GM20000 (cell line): ENCODE data around the gene EP400.
"Not testable (repeated sequence)": the region's sequence is repeated elsewhere in the genome, so short reads cannot be mapped to it uniquely, and the experiment has no call there.

ENCODE experiments used
- DNase-seq: peaks from one replicate; pipeline ENCODE4 v3.0.0; 2012; ENCODE audit warnings: low spot score
- TF ChIP-seq, protein P1 (sequence below): IDR thresholded peaks from 2 replicates; pipeline ENCODE4 v1.5.1; 2012; ENCODE audit warnings: mild to moderate bottlenecking, control low read depth; ENCODE audit errors: extremely low read depth, missing control alignments

The EP400 gene

DNA sequence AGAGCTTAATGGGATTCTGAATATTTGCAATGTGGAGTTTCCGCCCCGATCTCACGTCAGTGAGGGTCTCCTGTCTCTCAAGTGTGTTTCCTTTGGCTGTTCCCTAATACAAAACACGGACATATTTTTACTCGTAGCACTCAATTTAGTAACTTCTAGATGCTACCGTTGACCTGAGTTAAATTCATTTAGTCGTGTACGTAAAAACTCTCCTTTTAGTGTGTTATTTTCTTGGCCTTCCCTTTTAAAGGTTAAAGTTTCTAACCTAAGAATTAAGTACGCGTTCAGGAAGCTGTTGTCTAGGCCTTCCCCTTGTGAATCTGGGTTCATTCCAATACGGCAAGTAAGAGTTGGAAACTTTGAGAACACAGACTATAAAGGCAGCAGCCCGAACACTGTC lies 130.0 kb downstream of the EP400 start:
- DNase-seq = no peak
- TF ChIP-seq, protein P1, sequence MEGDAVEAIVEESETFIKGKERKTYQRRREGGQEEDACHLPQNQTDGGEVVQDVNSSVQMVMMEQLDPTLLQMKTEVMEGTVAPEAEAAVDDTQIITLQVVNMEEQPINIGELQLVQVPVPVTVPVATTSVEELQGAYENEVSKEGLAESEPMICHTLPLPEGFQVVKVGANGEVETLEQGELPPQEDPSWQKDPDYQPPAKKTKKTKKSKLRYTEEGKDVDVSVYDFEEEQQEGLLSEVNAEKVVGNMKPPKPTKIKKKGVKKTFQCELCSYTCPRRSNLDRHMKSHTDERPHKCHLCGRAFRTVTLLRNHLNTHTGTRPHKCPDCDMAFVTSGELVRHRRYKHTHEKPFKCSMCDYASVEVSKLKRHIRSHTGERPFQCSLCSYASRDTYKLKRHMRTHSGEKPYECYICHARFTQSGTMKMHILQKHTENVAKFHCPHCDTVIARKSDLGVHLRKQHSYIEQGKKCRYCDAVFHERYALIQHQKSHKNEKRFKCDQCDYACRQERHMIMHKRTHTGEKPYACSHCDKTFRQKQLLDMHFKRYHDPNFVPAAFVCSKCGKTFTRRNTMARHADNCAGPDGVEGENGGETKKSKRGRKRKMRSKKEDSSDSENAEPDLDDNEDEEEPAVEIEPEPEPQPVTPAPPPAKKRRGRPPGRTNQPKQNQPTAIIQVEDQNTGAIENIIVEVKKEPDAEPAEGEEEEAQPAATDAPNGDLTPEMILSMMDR = no peak

DNA sequence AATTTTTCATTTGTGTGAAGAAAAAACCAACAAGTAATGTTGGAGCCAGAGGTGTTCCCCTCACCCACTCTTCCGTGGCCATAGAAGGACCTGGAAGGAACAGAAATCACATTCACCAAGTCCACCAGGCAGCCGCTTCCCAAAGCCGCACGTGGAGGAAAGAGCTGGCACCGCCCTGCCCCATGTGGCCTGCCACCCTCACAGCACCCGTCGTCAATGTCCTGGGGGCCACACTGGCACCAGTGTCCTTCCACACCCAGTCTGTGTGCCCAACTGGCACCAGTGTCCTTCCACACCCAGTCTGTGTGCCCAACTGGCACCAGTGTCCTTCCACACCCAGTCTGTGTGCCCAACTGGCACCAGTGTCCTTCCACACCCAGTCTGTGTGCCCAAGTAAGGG lies 130.8 kb downstream of the EP400 start:
- DNase-seq = not testable (repeated sequence)

GRCh38 chr12:132081423-132081822 lies 131.7 kb downstream of the EP400 start:
- TF ChIP-seq, protein P1 = no peak
- no peak for DNase-seq

GRCh38 chr12:132083614-132083940 lies 133.8 kb downstream of the EP400 start:
- TF ChIP-seq, protein P1 = no peak
- peak; percentile 34 for DNase-seq

DNA sequence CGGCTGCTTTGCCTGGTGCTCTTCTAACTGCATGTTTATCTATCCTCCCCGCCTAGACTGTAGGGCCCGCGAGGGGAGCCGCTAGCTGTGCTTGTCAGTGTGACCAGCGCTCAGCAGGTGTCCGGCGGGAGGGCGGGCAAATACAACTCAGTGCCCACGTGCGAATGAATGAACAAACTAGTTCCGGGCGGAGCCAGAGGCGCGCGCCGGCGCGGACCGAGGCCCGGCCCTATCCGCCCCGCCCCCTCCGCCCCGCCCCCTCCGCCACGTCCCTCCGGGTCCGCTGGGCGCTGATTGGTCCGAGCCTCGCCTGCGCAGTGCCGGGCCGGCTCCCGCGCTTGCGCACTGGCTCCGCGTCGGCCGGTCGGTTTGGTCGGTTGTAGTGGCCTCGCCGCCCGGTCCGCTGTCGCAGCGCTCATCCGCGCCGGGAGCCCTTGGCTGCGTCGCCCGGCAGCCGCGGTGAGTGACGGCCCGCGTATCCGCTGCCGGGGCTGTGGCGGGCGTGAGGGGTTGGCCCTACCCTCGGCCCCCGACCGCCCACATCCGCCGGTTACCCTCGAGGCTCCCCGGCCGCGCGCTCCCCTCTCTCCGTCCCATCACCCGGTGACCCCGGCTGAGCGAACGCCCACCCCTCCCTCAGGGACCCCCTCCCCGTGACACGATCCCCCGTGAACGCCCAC lies 134.3 kb downstream of the EP400 start:
- TF ChIP-seq, protein P1 = no peak

GRCh38 chr12:132084621-132085290 lies 135.0 kb downstream of the EP400 start:
- TF ChIP-seq, protein P1 = no peak
- DNase-seq = peak; percentile 83

More for the DNA sequence above, 134.3 kb downstream of the EP400 start:
- DNase-seq = peak; percentile 100

DNA sequence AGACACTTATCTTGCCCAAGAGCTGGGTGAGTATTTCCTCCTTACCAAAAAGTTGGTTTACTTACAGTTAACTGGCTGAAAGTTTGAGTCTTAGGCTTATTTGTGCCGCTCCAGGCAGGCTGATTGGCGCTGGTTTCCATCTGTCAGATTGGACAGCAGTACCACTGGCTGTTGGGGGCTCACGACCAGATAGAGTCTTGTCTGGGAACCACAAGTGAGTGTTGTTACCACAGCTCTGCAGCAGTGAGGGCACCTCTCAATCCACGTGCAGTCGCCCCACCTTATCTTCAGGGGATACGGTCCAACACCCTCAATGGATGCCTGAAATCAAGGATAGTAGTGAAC lies 135.5 kb downstream of the EP400 start:
- DNase-seq = no peak
- TF ChIP-seq, protein P1 = no peak

DNA sequence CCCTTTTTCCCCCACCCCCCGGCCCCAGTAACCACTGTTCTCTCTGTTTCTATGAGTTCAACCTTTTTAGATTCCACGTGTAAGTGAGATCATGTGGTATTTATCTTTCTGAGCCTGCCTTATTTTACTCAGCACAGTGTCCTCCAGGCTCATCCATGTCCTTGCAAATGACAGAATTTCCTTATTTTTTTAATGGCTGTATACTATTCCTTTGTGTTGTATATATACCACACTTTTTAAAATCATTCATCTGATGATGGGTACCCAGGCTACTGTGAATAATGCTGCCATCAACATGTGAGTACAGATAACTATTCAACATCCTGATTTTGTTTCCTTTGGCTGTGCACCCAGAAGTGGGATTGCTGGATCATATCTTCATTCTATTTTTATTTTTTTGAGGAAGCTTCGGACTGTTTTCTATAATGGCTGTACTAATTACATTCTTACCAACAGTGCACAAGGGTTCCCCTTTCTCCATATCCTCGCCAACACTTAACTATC lies 139.7 kb downstream of the EP400 start:
- TF ChIP-seq, protein P1 = no peak
- no peak for DNase-seq
